Measurements from ENCODE around the gene MISP.

- no peak for TF ChIP-seq CTCF (IDR thresholded peaks at IDR 0.05)
- no peak for TF ChIP-seq CHD2 (IDR thresholded peaks at IDR 0.05; ENCODE audit: low read length, partially characterized antibody)
These were observed 49.6 kb downstream of the MISP start for GRCh38 chr19:800360-801029.
